ENCODE results near the gene DLG2. TPM values are rescaled to one million over a fixed set of nuclear protein-coding genes. Genes with fewer than 3 reads are reported as not detected.

The DLG2 gene
- polyA plus RNA-seq, 2 donors = 2.6 to 6.7 TPM

GRCh38 chr11:84890676-84891075 lies 736.5 kb downstream of the DLG2 start:
- Histone ChIP-seq H3K9me3 (ENCODE audit: control insufficient read depth in 2 of 2, insufficient read depth in 1 of 2, low read depth in 1 of 2, low read length in 1 of 2) (peaks cover 0 to 3% of the 10 kb centered on the region in 2 donors), H3K4me3 (ENCODE audit: low read depth in 1 of 2, low read length in 2 of 2) (no peak overlapping the region), H3K27me3 (ENCODE audit: control insufficient read depth in 1 of 2, insufficient read depth in 2 of 2, low read length in 2 of 2) (no peaks in the 10 kb centered on the region), H3K27ac (ENCODE audit: low read depth in 2 of 2, low read length in 1 of 2) (no peak overlapping the region), H3K4me1 (ENCODE audit: control insufficient read depth in 2 of 2, insufficient read depth in 2 of 2, low read length in 1 of 2) (no peaks in the 10 kb centered on the region), H3K36me3 (ENCODE audit: control insufficient read depth in 2 of 2, insufficient read depth in 2 of 2, low read length in 1 of 2) (no peaks in the 10 kb centered on the region)
- WGBS, 2 donors = 51 to 61% methylated on average over 3 of the region's 3 CpGs

GRCh38 chr11:84889556-84889955 lies 737.6 kb downstream of the DLG2 start:
- no peaks in the 10 kb centered on the region for H3K27me3 ChIP-seq (ENCODE audit: control insufficient read depth in 1 of 2, insufficient read depth in 2 of 2, low read length in 2 of 2)

GRCh38 chr11:84887055-84887629 lies 740.0 kb downstream of the DLG2 start:
- 56 to 63% methylated on average over 3 of the region's 3 CpGs for WGBS, 2 donors
- no peaks in the 10 kb centered on the region for H3K27me3 ChIP-seq (ENCODE audit: control insufficient read depth in 1 of 2, insufficient read depth in 2 of 2, low read length in 2 of 2)
- H3K36me3 ChIP-seq (ENCODE audit: control insufficient read depth in 2 of 2, insufficient read depth in 2 of 2, low read length in 1 of 2) = no peaks in the 10 kb centered on the region
- peaks cover 0 to 3% of the 10 kb centered on the region in 2 donors for H3K9me3 ChIP-seq (ENCODE audit: control insufficient read depth in 2 of 2, insufficient read depth in 1 of 2, low read depth in 1 of 2, low read length in 1 of 2)
- no peak overlapping the region for H3K4me3 ChIP-seq (ENCODE audit: low read depth in 1 of 2, low read length in 2 of 2)
- H3K4me1 ChIP-seq (ENCODE audit: control insufficient read depth in 2 of 2, insufficient read depth in 2 of 2, low read length in 1 of 2) = no peaks in the 10 kb centered on the region
- no peak overlapping the region for H3K27ac ChIP-seq (ENCODE audit: low read depth in 2 of 2, low read length in 1 of 2)

More at GRCh38 chr11:84889556-84889955, 737.6 kb downstream of the DLG2 start:
- no peaks in the 10 kb centered on the region for H3K4me1 ChIP-seq (ENCODE audit: control insufficient read depth in 2 of 2, insufficient read depth in 2 of 2, low read length in 1 of 2)
- H3K9me3 ChIP-seq (ENCODE audit: control insufficient read depth in 2 of 2, insufficient read depth in 1 of 2, low read depth in 1 of 2, low read length in 1 of 2) = peaks cover 0 to 3% of the 10 kb centered on the region in 2 donors
- H3K27ac ChIP-seq (ENCODE audit: low read depth in 2 of 2, low read length in 1 of 2) = no peak overlapping the region
- H3K4me3 ChIP-seq (ENCODE audit: low read depth in 1 of 2, low read length in 2 of 2) = no peak overlapping the region
- H3K36me3 ChIP-seq (ENCODE audit: control insufficient read depth in 2 of 2, insufficient read depth in 2 of 2, low read length in 1 of 2) = no peaks in the 10 kb centered on the region
- 80 to 85% methylated on average over 3 of the region's 3 CpGs for WGBS, 2 donors

- H3K36me3 ChIP-seq (ENCODE audit: control insufficient read depth in 2 of 2, insufficient read depth in 2 of 2, low read length in 1 of 2) = no peaks in the 10 kb centered on the region
- H3K4me3 ChIP-seq (ENCODE audit: low read depth in 1 of 2, low read length in 2 of 2) = no peak overlapping the region
- 16 to 28% methylated on average over 1 of the region's 1 CpG for WGBS, 2 donors
- H3K9me3 ChIP-seq (ENCODE audit: control insufficient read depth in 2 of 2, insufficient read depth in 1 of 2, low read depth in 1 of 2, low read length in 1 of 2) = peaks cover 0 to 3% of the 10 kb centered on the region in 2 donors
- no peaks in the 10 kb centered on the region for H3K27me3 ChIP-seq (ENCODE audit: control insufficient read depth in 1 of 2, insufficient read depth in 2 of 2, low read length in 2 of 2)
- H3K27ac ChIP-seq (ENCODE audit: low read depth in 2 of 2, low read length in 1 of 2) = no peak overlapping the region
- H3K4me1 ChIP-seq (ENCODE audit: control insufficient read depth in 2 of 2, insufficient read depth in 2 of 2, low read length in 1 of 2) = no peaks in the 10 kb centered on the region
These were observed 740.8 kb downstream of the DLG2 start for GRCh38 chr11:84886344-84886743.

GRCh38 chr11:84884836-84885235 lies 742.3 kb downstream of the DLG2 start:
- Histone ChIP-seq H3K27ac (ENCODE audit: low read depth in 2 of 2, low read length in 1 of 2) (no peak overlapping the region), H3K4me3 (ENCODE audit: low read depth in 1 of 2, low read length in 2 of 2) (no peak overlapping the region), H3K4me1 (ENCODE audit: control insufficient read depth in 2 of 2, insufficient read depth in 2 of 2, low read length in 1 of 2) (no peaks in the 10 kb centered on the region), H3K9me3 (ENCODE audit: control insufficient read depth in 2 of 2, insufficient read depth in 1 of 2, low read depth in 1 of 2, low read length in 1 of 2) (no peaks in the 10 kb centered on the region), H3K27me3 (ENCODE audit: control insufficient read depth in 1 of 2, insufficient read depth in 2 of 2, low read length in 2 of 2) (no peaks in the 10 kb centered on the region), H3K36me3 (ENCODE audit: control insufficient read depth in 2 of 2, insufficient read depth in 2 of 2, low read length in 1 of 2) (no peaks in the 10 kb centered on the region)
- 87 to 93% methylated on average over 2 of the region's 2 CpGs for WGBS, 2 donors

GRCh38 chr11:84882056-84882455 lies 745.1 kb downstream of the DLG2 start:
- Histone ChIP-seq H3K27me3 (ENCODE audit: control insufficient read depth in 1 of 2, insufficient read depth in 2 of 2, low read length in 2 of 2) (no peaks in the 10 kb centered on the region), H3K36me3 (ENCODE audit: control insufficient read depth in 2 of 2, insufficient read depth in 2 of 2, low read length in 1 of 2) (no peaks in the 10 kb centered on the region), H3K4me1 (ENCODE audit: control insufficient read depth in 2 of 2, insufficient read depth in 2 of 2, low read length in 1 of 2) (no peaks in the 10 kb centered on the region), H3K4me3 (ENCODE audit: low read depth in 1 of 2, low read length in 2 of 2) (no peak overlapping the region), H3K27ac (ENCODE audit: low read depth in 2 of 2, low read length in 1 of 2) (no peak overlapping the region), H3K9me3 (ENCODE audit: control insufficient read depth in 2 of 2, insufficient read depth in 1 of 2, low read depth in 1 of 2, low read length in 1 of 2) (no peaks in the 10 kb centered on the region)
- 27 to 36% methylated on average over 2 of the region's 2 CpGs for WGBS, 2 donors

GRCh38 chr11:84871116-84871515 lies 756.0 kb downstream of the DLG2 start:
- Histone ChIP-seq H3K9me3 (ENCODE audit: control insufficient read depth in 2 of 2, insufficient read depth in 1 of 2, low read depth in 1 of 2, low read length in 1 of 2) (no peaks in the 10 kb centered on the region), H3K27ac (ENCODE audit: low read depth in 2 of 2, low read length in 1 of 2) (no peak overlapping the region), H3K4me3 (ENCODE audit: low read depth in 1 of 2, low read length in 2 of 2) (no peak overlapping the region), H3K4me1 (ENCODE audit: control insufficient read depth in 2 of 2, insufficient read depth in 2 of 2, low read length in 1 of 2) (no peaks in the 10 kb centered on the region), H3K27me3 (ENCODE audit: control insufficient read depth in 1 of 2, insufficient read depth in 2 of 2, low read length in 2 of 2) (no peaks in the 10 kb centered on the region), H3K36me3 (ENCODE audit: control insufficient read depth in 2 of 2, insufficient read depth in 2 of 2, low read length in 1 of 2) (no peaks in the 10 kb centered on the region)
- 95% methylated on average over 2 of the region's 2 CpGs for WGBS, 2 donors

GRCh38 chr11:84870486-84870885 lies 756.7 kb downstream of the DLG2 start:
- H3K36me3 ChIP-seq (ENCODE audit: control insufficient read depth in 2 of 2, insufficient read depth in 2 of 2, low read length in 1 of 2) = no peaks in the 10 kb centered on the region
- WGBS, 2 donors = 83 to 92% methylated on average over 1 of the region's 1 CpG
- H3K9me3 ChIP-seq (ENCODE audit: control insufficient read depth in 2 of 2, insufficient read depth in 1 of 2, low read depth in 1 of 2, low read length in 1 of 2) = no peaks in the 10 kb centered on the region
- H3K4me1 ChIP-seq (ENCODE audit: control insufficient read depth in 2 of 2, insufficient read depth in 2 of 2, low read length in 1 of 2) = no peaks in the 10 kb centered on the region
- no peak overlapping the region for H3K4me3 ChIP-seq (ENCODE audit: low read depth in 1 of 2, low read length in 2 of 2)
- no peaks in the 10 kb centered on the region for H3K27me3 ChIP-seq (ENCODE audit: control insufficient read depth in 1 of 2, insufficient read depth in 2 of 2, low read length in 2 of 2)
- no peak overlapping the region for H3K27ac ChIP-seq (ENCODE audit: low read depth in 2 of 2, low read length in 1 of 2)

- Histone ChIP-seq H3K4me3 (ENCODE audit: low read depth in 1 of 2, low read length in 2 of 2) (no peak overlapping the region), H3K27ac (ENCODE audit: low read depth in 2 of 2, low read length in 1 of 2) (no peak overlapping the region), H3K4me1 (ENCODE audit: control insufficient read depth in 2 of 2, insufficient read depth in 2 of 2, low read length in 1 of 2) (no peaks in the 10 kb centered on the region), H3K27me3 (ENCODE audit: control insufficient read depth in 1 of 2, insufficient read depth in 2 of 2, low read length in 2 of 2) (no peaks in the 10 kb centered on the region), H3K9me3 (ENCODE audit: control insufficient read depth in 2 of 2, insufficient read depth in 1 of 2, low read depth in 1 of 2, low read length in 1 of 2) (no peaks in the 10 kb centered on the region), H3K36me3 (ENCODE audit: control insufficient read depth in 2 of 2, insufficient read depth in 2 of 2, low read length in 1 of 2) (no peaks in the 10 kb centered on the region)
- WGBS, 2 donors = 57 to 59% methylated on average over 2 of the region's 2 CpGs
These were observed 760.2 kb downstream of the DLG2 start for GRCh38 chr11:84866922-84867321.

GRCh38 chr11:84865791-84866535 lies 761.2 kb downstream of the DLG2 start:
- Histone ChIP-seq H3K27me3 (ENCODE audit: control insufficient read depth in 1 of 2, insufficient read depth in 2 of 2, low read length in 2 of 2) (no peaks in the 10 kb centered on the region), H3K9me3 (ENCODE audit: control insufficient read depth in 2 of 2, insufficient read depth in 1 of 2, low read depth in 1 of 2, low read length in 1 of 2) (no peaks in the 10 kb centered on the region), H3K27ac (ENCODE audit: low read depth in 2 of 2, low read length in 1 of 2) (no peak overlapping the region), H3K4me3 (ENCODE audit: low read depth in 1 of 2, low read length in 2 of 2) (no peak overlapping the region), H3K4me1 (ENCODE audit: control insufficient read depth in 2 of 2, insufficient read depth in 2 of 2, low read length in 1 of 2) (no peaks in the 10 kb centered on the region), H3K36me3 (ENCODE audit: control insufficient read depth in 2 of 2, insufficient read depth in 2 of 2, low read length in 1 of 2) (no peaks in the 10 kb centered on the region)
- 89 to 90% methylated on average over 1 of the region's 1 CpG for WGBS, 2 donors
